ENCODE results near the gene CCDC152. TPM values are rescaled to one million over a fixed set of nuclear protein-coding genes. Genes with fewer than 3 reads are reported as not detected.

CCDC152 gene
- total RNA-seq, 2 donors from 2014 or later, result 0.36 to 1.8 TPM

DNA sequence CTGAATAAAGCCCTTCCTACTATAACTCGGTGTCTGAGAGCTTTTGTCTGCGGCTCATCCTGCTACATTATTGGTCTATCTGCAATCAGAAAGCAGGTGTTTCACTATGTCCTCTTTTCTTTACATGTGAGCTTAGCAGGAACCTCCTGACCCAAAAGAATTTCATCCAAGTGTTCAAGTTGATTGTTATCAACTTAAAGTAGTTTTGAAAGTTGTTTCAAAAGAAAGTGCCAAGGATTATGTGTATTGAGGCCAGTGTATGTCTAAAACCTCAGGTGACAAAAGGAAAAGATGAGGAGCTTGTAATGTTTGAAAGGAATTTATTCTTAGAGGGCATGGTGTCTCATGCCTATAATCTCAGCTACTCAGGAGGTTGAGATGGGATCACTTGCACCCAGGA is 63.1 kb downstream of the CCDC152 start:
- intact Hi-C loops (cut with DNase I), result no loop called here
- H3K27me3 ChIP-seq (replicated peaks; ENCODE audit: insufficient read depth), result no peaks in the 10 kb centered on the region
- WGBS, result 49% methylated on average over 2 of the region's 2 CpGs
- no peaks in the 10 kb centered on the region for H3K36me3 ChIP-seq
- no peak overlapping the region for H3K4me3 ChIP-seq
- H3K9me3 ChIP-seq, result no peaks in the 10 kb centered on the region
- no peak for TF ChIP-seq POLR2A (IDR thresholded peaks at IDR 0.05)
- TF ChIP-seq, protein P1, sequence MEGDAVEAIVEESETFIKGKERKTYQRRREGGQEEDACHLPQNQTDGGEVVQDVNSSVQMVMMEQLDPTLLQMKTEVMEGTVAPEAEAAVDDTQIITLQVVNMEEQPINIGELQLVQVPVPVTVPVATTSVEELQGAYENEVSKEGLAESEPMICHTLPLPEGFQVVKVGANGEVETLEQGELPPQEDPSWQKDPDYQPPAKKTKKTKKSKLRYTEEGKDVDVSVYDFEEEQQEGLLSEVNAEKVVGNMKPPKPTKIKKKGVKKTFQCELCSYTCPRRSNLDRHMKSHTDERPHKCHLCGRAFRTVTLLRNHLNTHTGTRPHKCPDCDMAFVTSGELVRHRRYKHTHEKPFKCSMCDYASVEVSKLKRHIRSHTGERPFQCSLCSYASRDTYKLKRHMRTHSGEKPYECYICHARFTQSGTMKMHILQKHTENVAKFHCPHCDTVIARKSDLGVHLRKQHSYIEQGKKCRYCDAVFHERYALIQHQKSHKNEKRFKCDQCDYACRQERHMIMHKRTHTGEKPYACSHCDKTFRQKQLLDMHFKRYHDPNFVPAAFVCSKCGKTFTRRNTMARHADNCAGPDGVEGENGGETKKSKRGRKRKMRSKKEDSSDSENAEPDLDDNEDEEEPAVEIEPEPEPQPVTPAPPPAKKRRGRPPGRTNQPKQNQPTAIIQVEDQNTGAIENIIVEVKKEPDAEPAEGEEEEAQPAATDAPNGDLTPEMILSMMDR (IDR thresholded peaks at IDR 0.05), result no peak
- TF ChIP-seq POLR2AphosphoS5 (IDR thresholded peaks at IDR 0.05), result no peak
- H3K4me1 ChIP-seq (replicated peaks), result no peaks in the 10 kb centered on the region
- DNase-seq (ENCODE audit: low spot score), result no peak
- H3K27ac ChIP-seq, result no peak overlapping the region

DNA sequence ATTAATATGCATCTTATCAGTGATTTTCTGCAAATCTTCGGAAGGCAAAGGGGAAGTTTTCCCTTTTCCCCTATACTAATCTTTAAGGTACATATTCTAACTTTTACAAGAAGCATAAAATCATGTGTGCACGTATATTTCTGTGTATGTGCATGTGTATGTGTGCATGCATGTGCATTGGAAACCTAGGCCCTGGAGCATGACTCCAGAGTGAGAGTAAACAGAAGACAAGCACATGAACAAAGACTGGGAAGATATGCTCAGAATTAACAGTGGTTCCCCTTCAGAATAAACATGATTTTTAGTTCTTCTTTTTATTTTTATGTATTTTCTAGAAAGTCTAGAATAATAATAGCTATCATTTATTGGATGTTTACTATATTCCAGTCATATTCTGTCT is 65.9 kb downstream of the CCDC152 start:
- DNase-seq (ENCODE audit: low spot score), result no peak
- Histone ChIP-seq H3K4me1 (replicated peaks) (no peaks in the 10 kb centered on the region), H3K36me3 (no peaks in the 10 kb centered on the region), H3K27ac (no peak overlapping the region), H3K27me3 (replicated peaks; ENCODE audit: insufficient read depth) (no peaks in the 10 kb centered on the region), H3K4me3 (no peak overlapping the region), H3K9me3 (no peaks in the 10 kb centered on the region)
- WGBS, result 75% methylated on average over 2 of the region's 2 CpGs
- TF ChIP-seq, protein P1 (IDR thresholded peaks at IDR 0.05), result no peak
- no peak for TF ChIP-seq POLR2AphosphoS5 (IDR thresholded peaks at IDR 0.05)
- intact Hi-C loops (cut with DNase I), result no loop called here

DNA sequence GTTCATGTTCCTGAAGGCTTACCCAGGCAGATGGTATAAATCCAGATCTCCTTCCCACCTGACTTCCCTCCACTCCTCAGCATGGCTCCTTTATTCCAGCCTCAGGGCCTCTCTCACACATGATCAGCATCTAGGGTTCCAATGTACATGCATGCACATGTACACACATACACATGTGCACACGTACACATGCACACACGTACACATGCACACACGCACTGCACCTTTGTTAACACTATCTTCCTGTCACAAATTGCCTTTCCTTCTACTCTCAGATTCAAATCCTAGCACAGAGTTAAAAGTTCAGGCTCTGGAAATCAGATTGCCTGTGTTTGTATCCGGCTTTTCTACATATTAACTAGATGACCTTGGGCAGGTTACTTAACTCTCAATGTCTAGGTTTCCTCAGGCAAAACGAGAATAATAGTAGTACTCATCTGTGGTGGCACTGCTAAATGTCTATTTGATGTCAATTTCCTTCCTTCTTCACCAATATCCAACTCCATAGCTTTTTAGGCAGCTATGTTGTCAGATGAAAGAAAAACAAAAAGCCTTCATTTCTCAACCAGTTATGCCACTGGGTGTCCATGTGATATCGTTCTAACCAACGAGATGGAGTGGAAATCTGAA is 67.8 kb downstream of the CCDC152 start:
- no peak for TF ChIP-seq POLR2A (IDR thresholded peaks at IDR 0.05)
- no peak for TF ChIP-seq POLR2AphosphoS5 (IDR thresholded peaks at IDR 0.05)
- TF ChIP-seq, protein P1 (IDR thresholded peaks at IDR 0.05), result no peak
- Histone ChIP-seq H3K9me3 (no peaks in the 10 kb centered on the region), H3K27me3 (replicated peaks; ENCODE audit: insufficient read depth) (no peaks in the 10 kb centered on the region), H3K4me1 (replicated peaks) (no peaks in the 10 kb centered on the region), H3K36me3 (no peaks in the 10 kb centered on the region), H3K4me3 (no peak overlapping the region), H3K27ac (no peak overlapping the region)
- 87% methylated on average over 7 of the region's 7 CpGs for WGBS
- intact Hi-C loops (cut with DNase I), result no loop called here
- DNase-seq (ENCODE audit: low spot score), result no peak

DNA sequence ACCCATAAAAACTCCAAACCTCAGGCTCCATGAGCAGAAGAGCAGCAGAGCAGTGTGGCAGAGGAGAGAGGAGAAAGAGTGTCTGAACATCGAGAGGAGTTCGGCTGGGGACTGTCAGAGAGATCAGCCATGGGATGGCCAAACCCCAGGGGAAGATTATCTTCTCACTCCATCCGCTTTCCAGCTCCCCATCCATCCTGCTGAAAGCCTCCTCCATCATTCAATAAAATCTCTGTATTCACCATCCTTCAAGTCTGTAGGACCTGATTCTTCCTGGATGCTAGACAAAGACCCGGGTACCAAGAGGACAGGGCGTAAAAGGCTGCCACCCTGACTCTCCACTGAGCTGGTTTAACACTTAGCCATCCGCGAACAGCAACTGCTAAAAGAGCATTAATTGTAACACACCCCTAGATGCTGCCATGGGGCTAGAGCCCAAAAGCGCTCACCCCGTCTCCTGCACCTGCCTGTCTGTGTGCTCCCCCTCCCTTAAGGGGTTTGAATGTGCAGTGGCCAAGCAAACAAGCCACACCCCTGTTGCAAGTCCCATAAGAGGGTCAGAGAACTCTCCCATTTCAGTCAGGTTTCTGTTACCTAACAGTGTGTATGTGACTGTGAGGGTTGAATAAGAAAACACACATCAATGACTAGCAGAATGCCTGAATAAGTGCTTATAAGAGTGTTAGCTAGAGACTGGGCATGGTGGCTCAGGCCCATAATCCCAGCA is 69.0 kb downstream of the CCDC152 start:
- no peak overlapping the region for H3K4me3 ChIP-seq
- H3K27me3 ChIP-seq (replicated peaks; ENCODE audit: insufficient read depth), result no peaks in the 10 kb centered on the region
- intact Hi-C loops (cut with DNase I), result no loop called here
- 84% methylated on average over 9 of the region's 9 CpGs for WGBS
- no peaks in the 10 kb centered on the region for H3K9me3 ChIP-seq
- no peaks in the 10 kb centered on the region for H3K36me3 ChIP-seq
- no peak for DNase-seq (ENCODE audit: low spot score)
- no peak overlapping the region for H3K27ac ChIP-seq
- no peaks in the 10 kb centered on the region for H3K4me1 ChIP-seq (replicated peaks)
- no peak for TF ChIP-seq POLR2AphosphoS5 (IDR thresholded peaks at IDR 0.05)

DNA sequence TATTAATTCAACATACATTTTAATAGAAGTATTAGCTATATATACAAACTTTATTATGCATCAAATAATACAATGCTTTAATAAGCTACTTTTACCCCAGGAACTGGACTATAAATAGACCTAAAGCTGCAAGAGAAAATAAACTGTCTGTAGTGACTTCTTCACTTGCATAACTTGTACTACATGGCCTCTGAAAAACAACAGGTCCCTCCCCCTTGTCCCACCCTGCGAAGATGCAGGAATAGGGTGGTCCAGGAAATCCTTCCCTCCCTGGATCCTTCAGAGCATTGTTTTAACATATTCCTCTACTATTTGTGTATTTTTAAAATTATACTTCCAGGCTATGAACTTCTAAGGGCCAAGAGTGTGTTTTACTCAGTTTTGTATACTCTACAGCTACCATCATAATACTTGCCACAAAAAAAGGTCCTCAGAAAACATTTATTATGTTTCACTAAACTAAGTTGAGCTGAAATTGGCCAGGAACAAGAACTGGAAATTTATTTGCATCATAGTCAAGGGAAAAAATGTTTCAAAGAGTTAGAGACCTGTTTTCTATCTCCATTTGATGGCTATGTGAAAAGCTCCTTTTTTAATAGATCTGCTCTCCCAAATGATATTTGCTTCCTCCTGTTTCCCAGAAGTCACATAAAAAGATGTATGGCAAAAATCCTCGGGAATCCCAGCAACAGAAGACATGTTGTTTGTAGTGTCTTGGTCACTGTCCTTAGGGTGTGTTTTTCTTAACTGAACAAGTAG is 70.3 kb downstream of the CCDC152 start:
- no peaks in the 10 kb centered on the region for H3K4me1 ChIP-seq (replicated peaks)
- H3K27me3 ChIP-seq (replicated peaks; ENCODE audit: insufficient read depth), result no peaks in the 10 kb centered on the region
- DNase-seq (ENCODE audit: low spot score), result no peak
- WGBS, result 53% methylated on average over 2 of the region's 2 CpGs
- no peak for TF ChIP-seq POLR2AphosphoS5 (IDR thresholded peaks at IDR 0.05)
- TF ChIP-seq, protein P1 (IDR thresholded peaks at IDR 0.05), result no peak
- no peak for TF ChIP-seq POLR2A (IDR thresholded peaks at IDR 0.05)
- no peaks in the 10 kb centered on the region for H3K9me3 ChIP-seq
- intact Hi-C loops (cut with DNase I), result no loop called here
- no peak overlapping the region for H3K27ac ChIP-seq
- no peak overlapping the region for H3K4me3 ChIP-seq
- no peaks in the 10 kb centered on the region for H3K36me3 ChIP-seq
